Lung (tissue), 13 donors: ENCODE results near the gene MAGEA9. TPM values are rescaled to one million over a fixed set of nuclear protein-coding genes. Genes with fewer than 3 reads are reported as not detected.
"Not testable (repeated sequence)": the region's sequence is repeated elsewhere in the genome, so short reads cannot be mapped to it uniquely, and the experiment has no call there.

Source experiments
- ATAC-seq: fragments of 200-7000 bp; cut with Tn5 transposase; one replicate; pipeline ENCODE4 v1.9.1; 2020; ENCODE audit warnings: moderate number of reproducible peaks; ENCODE audit not compliant: insufficient read depth, low FRiP score
- DNase-seq, 3 donors: peaks; one replicate each; pipeline ENCODE4 v3.0.0-alpha.2; 2013 to 2017
- H3K27ac ChIP-seq, 2 donors: one replicate each; pipeline ENCODE4 v1.5.1; 2013; ENCODE audit warnings: mild to moderate bottlenecking in 2 of 2, moderate library complexity in 2 of 2, control low read depth in 1 of 2, inconsistent platforms in 1 of 2, low read depth in 1 of 2, low read length in 1 of 2
- H3K27me3 ChIP-seq, 3 donors: one replicate each; pipeline ENCODE4 v1.5.1; 2013; ENCODE audit warnings: low read length in 2 of 3; ENCODE audit not compliant: control insufficient read depth in 3 of 3, insufficient read depth in 3 of 3
- H3K36me3 ChIP-seq, 4 donors: one replicate each; pipeline ENCODE4 v1.5.1; 2013; ENCODE audit warnings: low read length in 4 of 4, mild to moderate bottlenecking in 1 of 4, moderate library complexity in 1 of 4; ENCODE audit not compliant: control insufficient read depth in 4 of 4, insufficient read depth in 4 of 4
- H3K4me1 ChIP-seq, 5 donors: one replicate each; pipeline ENCODE4 v1.5.1; 2013; ENCODE audit warnings: low read length in 5 of 5, mild to moderate bottlenecking in 2 of 5, moderate library complexity in 1 of 5; ENCODE audit not compliant: control insufficient read depth in 5 of 5, insufficient read depth in 5 of 5
- H3K4me3 ChIP-seq: one replicate; pipeline ENCODE4 v1.5.1; 2013; ENCODE audit warnings: mild to moderate bottlenecking, control low read depth, moderate library complexity
- H3K9ac ChIP-seq, 2 donors: one replicate each; pipeline ENCODE4 v1.5.1; 2013; ENCODE audit warnings: low read length in 2 of 2, control low read depth in 1 of 2; ENCODE audit not compliant: insufficient read depth in 1 of 2
- H3K9me3 ChIP-seq, 4 donors: one replicate each; pipeline ENCODE4 v1.5.1; 2013; ENCODE audit warnings: low read length in 3 of 4, mild to moderate bottlenecking in 1 of 4, moderate library complexity in 1 of 4; ENCODE audit not compliant: control insufficient read depth in 4 of 4, insufficient read depth in 3 of 4
- CTCF ChIP-seq: IDR thresholded peaks from 2 replicates; pipeline ENCODE4 v1.5.1; 2012; ENCODE audit warnings: mild to moderate bottlenecking; ENCODE audit errors: control extremely low read depth, extremely low read depth
- WGBS, 2 donors: extraction: QIAGEN DNeasy Blood & Tissue Kit; methylation state at CpG; one replicate each; pipeline ENCODE4 v1.1.7; 2013; 5-methylcytosine and 5-hydroxymethylcytosine counted together
- polyA plus RNA-seq, 2 donors: library from polyadenylated mRNA; stranded (reverse); fragments of 200-250 nt; gene quantifications; one replicate each; pipeline ENCODE4 v1.2.1, GENCODE V29; 2013
- small RNA-seq: library from RNA; depleted of rRNA; stranded (forward); fragments of <200 nt; gene quantifications from one replicate; pipeline ENCODE3, GENCODE V24; 2014; ENCODE audit warnings: low replicate concordance
- total RNA-seq, 2 donors: library from RNA; depleted of rRNA in 1 of 2; stranded (reverse); fragments of >200 nt in 1 of 2; gene quantifications; one replicate each; pipeline ENCODE4 v1.2.1, GENCODE V29; 2014 to 2021
- donor health status: control.
- donor health status: control.
- donor health status: Bipolar disorder and iron deficiency.
- donor health status: healthy.
- donor health status: DM: yes; HTN: yes; CAD: no.

The MAGEA9 gene
- total and polyA plus RNA-seq, 4 donors: not detected

GRCh38 chrX:149830192-149830873 is 48.6 kb downstream of the MAGEA9 start:
- Histone ChIP-seq H3K27ac (no peak overlapping the region), H3K4me3 (no peak overlapping the region), H3K9me3 (peaks cover 0 to 1% (median 0%) of the 10 kb centered on the region in 4 donors), H3K4me1 (no peaks in the 10 kb centered on the region), H3K36me3 (no peaks in the 10 kb centered on the region), H3K9ac (peak overlapping the region in 1 of 2 donors; percentile 4), H3K27me3 (no peaks in the 10 kb centered on the region)
- no peak for TF ChIP-seq CTCF
- WGBS, 2 donors: 4 to 18% methylated on average over 18 of the region's 18 CpGs
- peak; percentile 35 to 42 (median 39) for DNase-seq
- ATAC-seq: no peak

DNA sequence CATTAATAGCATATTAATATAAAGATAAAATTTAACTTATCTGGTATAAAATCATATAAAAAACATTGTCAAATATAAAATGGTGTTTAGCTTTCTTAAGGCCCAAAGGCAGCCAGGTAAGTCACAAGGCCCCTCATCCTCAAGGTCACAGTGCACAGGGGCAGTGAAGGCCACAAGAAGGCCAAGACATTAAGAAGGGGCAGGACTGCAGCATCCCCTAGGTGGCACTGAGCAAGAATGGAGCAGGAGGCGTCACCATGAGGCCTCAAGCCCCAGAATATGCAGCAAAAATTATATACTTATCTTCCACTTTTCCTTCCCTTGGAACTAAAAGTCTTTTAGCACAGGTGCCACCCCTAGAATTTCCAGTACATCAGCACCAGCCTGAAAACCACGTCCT is 49.7 kb downstream of the MAGEA9 start:
- Histone ChIP-seq H3K4me1 (no peaks in the 10 kb centered on the region), H3K9me3 (no peaks in the 10 kb centered on the region), H3K9ac (no peak overlapping the region), H3K27ac (no peak overlapping the region), H3K36me3 (no peaks in the 10 kb centered on the region), H3K4me3 (no peak overlapping the region), H3K27me3 (no peaks in the 10 kb centered on the region)
- TF ChIP-seq CTCF: no peak
- no peak for ATAC-seq
- WGBS, 2 donors: 67 to 91% methylated on average over 2 of the region's 2 CpGs
- no peak for DNase-seq

DNA sequence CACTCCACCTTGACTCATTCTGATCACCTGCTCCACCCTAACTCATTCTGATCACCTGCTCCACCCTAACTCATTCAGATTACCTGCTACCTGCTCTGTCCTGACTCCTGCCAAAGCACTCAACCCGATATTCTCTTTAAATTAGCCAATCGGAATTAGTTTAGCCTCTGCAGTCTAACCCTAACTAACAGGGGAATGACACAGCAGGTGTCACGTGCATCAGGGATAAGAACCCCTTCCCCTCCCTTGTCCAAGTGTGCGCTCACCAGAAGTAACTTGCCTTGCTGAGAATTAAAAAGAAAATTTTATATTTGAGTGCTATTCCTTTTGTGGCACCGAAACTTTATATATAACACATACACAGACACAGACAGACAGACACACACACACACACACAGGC is 55.0 kb downstream of the MAGEA9 start:
- not testable (repeated sequence) for H3K9me3 ChIP-seq, DNase-seq, H3K9ac ChIP-seq, H3K4me1 ChIP-seq, H3K27ac ChIP-seq, H3K36me3 ChIP-seq, ATAC-seq, H3K4me3 ChIP-seq, H3K27me3 ChIP-seq
- 63 to 68% methylated on average over 5 of the region's 5 CpGs for WGBS, 2 donors

GRCh38 chrX:149837167-149837566 is 55.4 kb downstream of the MAGEA9 start:
- Histone ChIP-seq H3K4me3 (no peak overlapping the region), H3K4me1 (no peaks in the 10 kb centered on the region), H3K27ac (no peak overlapping the region), H3K9ac (no peak overlapping the region), H3K27me3 (no peaks in the 10 kb centered on the region), H3K9me3 (peaks cover 0 to 3% (median 0%) of the 10 kb centered on the region in 4 donors), H3K36me3 (no peaks in the 10 kb centered on the region)
- TF ChIP-seq CTCF: no peak
- ATAC-seq (no peak), DNase-seq (no peak)

Small RNA genes within 50 kb of the gene (small RNA-seq; reads per million reads assigned to genes)
- not detected for gene AC244098.1
- not detected for gene AC244098.2
- gene AC244098.3: not detected

Other genes with a start within 250 kb of the MAGEA9 start
- 10 to 100 TPM; 11.5 to 19.3 TPM for gene EOLA1, start 240.9 kb upstream of the MAGEA9 start, total RNA-seq
- 10 to 100 TPM; 17.7 to 19.9 TPM for gene EOLA1, start 240.9 kb upstream of the MAGEA9 start, polyA plus RNA-seq
- gene HSFX3, start 232.0 kb upstream of the MAGEA9 start, total RNA-seq: not detected
- not detected for gene HSFX3, start 232.0 kb upstream of the MAGEA9 start, polyA plus RNA-seq
- gene MAGEA9B, start 194.5 kb upstream of the MAGEA9 start, total RNA-seq: not detected
- gene MAGEA9B, start 194.5 kb upstream of the MAGEA9 start, polyA plus RNA-seq: not detected
- gene HSFX2, start 186.6 kb upstream of the MAGEA9 start, total RNA-seq: under 1 TPM in 1 of 2 donors, not detected in 1; 0.31 TPM
- gene HSFX2, start 186.6 kb upstream of the MAGEA9 start, polyA plus RNA-seq: under 1 TPM; 0.41 to 0.61 TPM
- gene TMEM185A, start 150.1 kb upstream of the MAGEA9 start, total RNA-seq: 10 to 100 TPM; 16.6 to 23.8 TPM
- gene TMEM185A, start 150.1 kb upstream of the MAGEA9 start, polyA plus RNA-seq: 10 to 100 TPM in 1 of 2 donors, 1 to 10 TPM in 1; 8.7 to 11.3 TPM
- not detected for gene MAGEA11, start 69.9 kb upstream of the MAGEA9 start, total RNA-seq
- gene MAGEA11, start 69.9 kb upstream of the MAGEA9 start, polyA plus RNA-seq: not detected
- 1 to 10 TPM in 1 of 2 donors, under 1 TPM in 1; 0.97 to 1.6 TPM for gene HSFX1, start 7.9 kb upstream of the MAGEA9 start, total RNA-seq
- under 1 TPM; 0.26 to 0.51 TPM for gene HSFX1, start 7.9 kb upstream of the MAGEA9 start, polyA plus RNA-seq
- gene MAGEA8, start 99.3 kb downstream of the MAGEA9 start, total RNA-seq: not detected
- not detected for gene MAGEA8, start 99.3 kb downstream of the MAGEA9 start, polyA plus RNA-seq
- not detected for gene HSFX4, start 147.6 kb downstream of the MAGEA9 start, total RNA-seq
- gene HSFX4, start 147.6 kb downstream of the MAGEA9 start, polyA plus RNA-seq: under 1 TPM in 1 of 2 donors, not detected in 1; 0.03 TPM
- gene EOLA2, start 156.6 kb downstream of the MAGEA9 start, total RNA-seq: 10 to 100 TPM; 21.0 to 35.7 TPM
- gene EOLA2, start 156.6 kb downstream of the MAGEA9 start, polyA plus RNA-seq: 10 to 100 TPM; 20.7 to 31.2 TPM